SK-N-MC (cell line): ENCODE measurements around the gene PGD.

ENCODE experiments used
- EZH2 ChIP-seq: fragments of 200-600 bp; sonication (generic); IDR thresholded peaks from one replicate; pipeline ENCODE4 v1.6.1; 2017; ENCODE audit warnings: antibody characterized with exemption
- POLR2AphosphoS5 ChIP-seq: IDR thresholded peaks from 2 replicates; pipeline ENCODE4 v1.6.1; 2012; ENCODE audit warnings: mild to moderate bottlenecking, low read depth, low read length, borderline replicate concordance

GRCh38 chr1:10437052-10437451, 38.2 kb downstream of the PGD start:
- TF ChIP-seq EZH2 (no peak), POLR2AphosphoS5 (no peak)
